CD14-positive monocyte (primary cell): Measurements from ENCODE around the gene KLHL40. TPM values are rescaled to one million over a fixed set of nuclear protein-coding genes. Genes with fewer than 3 reads are reported as not detected.

Experiments
- DNase-seq, 3 donors: peaks; one replicate each; pipeline ENCODE4 v3.0.0-alpha.2; 2011 to 2022
- H2AFZ ChIP-seq: 2 replicates; pipeline ENCODE4 v1.6.0; 2012; ENCODE audit warnings: mild to moderate bottlenecking, low read depth, low read length, inconsistent platforms; ENCODE audit not compliant: insufficient read depth, poor library complexity, severe bottlenecking
- H3K27ac ChIP-seq, 2 donors: 1 replicate in 1 of 2; 2 replicates in 1 of 2; pipeline ENCODE4 v1.5.1; 2012 to 2013; ENCODE audit warnings: low read length in 2 of 2, control low read depth in 1 of 2, inconsistent platforms in 1 of 2, low read depth in 1 of 2, mild to moderate bottlenecking in 1 of 2
- H3K27me3 ChIP-seq, 2 donors: one replicate each; pipeline versions ENCODE4 v1.6.0 to v1.6.1; 2011 to 2013; ENCODE audit warnings: low read length in 2 of 2; ENCODE audit not compliant: control insufficient read depth in 2 of 2, insufficient read depth in 2 of 2
- H3K36me3 ChIP-seq, 2 donors: replicated peaks in 1 of 2; 1 replicate in 1 of 2; 2 replicates in 1 of 2; pipeline versions ENCODE4 v1.5.1 to v1.6.1; 2012 to 2013; ENCODE audit warnings: low read length in 2 of 2, control low read depth in 1 of 2, inconsistent platforms in 1 of 2, mild to moderate bottlenecking in 1 of 2; ENCODE audit not compliant: insufficient read depth in 2 of 2, control insufficient read depth in 1 of 2
- H3K4me1 ChIP-seq, 2 donors: 1 replicate in 1 of 2; 2 replicates in 1 of 2; pipeline versions ENCODE4 v1.5.1 to v1.6.1; 2012 to 2013; ENCODE audit warnings: low read length in 2 of 2, control low read depth in 1 of 2, inconsistent platforms in 1 of 2, mild to moderate bottlenecking in 1 of 2, moderate library complexity in 1 of 2; ENCODE audit not compliant: insufficient read depth in 2 of 2, control insufficient read depth in 1 of 2
- H3K4me2 ChIP-seq: replicated peaks from 2 replicates; pipeline ENCODE3; 2012; ENCODE audit warnings: low read length, moderate library complexity, mild to moderate bottlenecking; ENCODE audit not compliant: poor library complexity, severe bottlenecking; ENCODE audit errors: extremely low read depth
- H3K4me3 ChIP-seq, 3 experiments: fragments of 200-600 bp in 1 of 3; sonication (generic) in 1 of 3; replicated peaks in 1 of 3; 1 replicate in 2 of 3; 2 replicates in 1 of 3; pipeline ENCODE4 v1.5.1; 2011 to 2013; ENCODE audit warnings: low read length in 3 of 3, mild to moderate bottlenecking in 3 of 3, control low read depth in 2 of 3, low read depth in 2 of 3, inconsistent platforms in 1 of 3, moderate library complexity in 1 of 3
- H3K79me2 ChIP-seq: 2 replicates; pipeline ENCODE4 v1.6.0; 2012; ENCODE audit warnings: mild to moderate bottlenecking, control low read depth, inconsistent platforms, low read length, moderate library complexity; ENCODE audit not compliant: insufficient read depth
- H3K9ac ChIP-seq: 2 replicates; pipeline ENCODE4 v1.6.0; 2017; ENCODE audit warnings: low read length, mild to moderate bottlenecking; ENCODE audit not compliant: insufficient read depth, poor library complexity, severe bottlenecking
- H3K9me3 ChIP-seq, 2 donors: replicated peaks in 1 of 2; 1 replicate in 1 of 2; 2 replicates in 1 of 2; pipeline versions ENCODE4 v1.5.1 to v1.6.1; 2012 to 2013; ENCODE audit warnings: low read length in 2 of 2, control low read depth in 1 of 2; ENCODE audit not compliant: control insufficient read depth in 1 of 2, insufficient read depth in 1 of 2
- H4K20me1 ChIP-seq: 2 replicates; pipeline ENCODE4 v1.6.0; 2012; ENCODE audit warnings: mild to moderate bottlenecking, low read length, control low read depth, moderate library complexity; ENCODE audit not compliant: insufficient read depth
- H3K27ac Mint-ChIP-seq, 7 donors: one replicate each; pipeline ENCODE4 v1.8.0; 2020; ENCODE audit warnings: mild to moderate bottlenecking in 7 of 7, mixed read lengths in 7 of 7, moderate library complexity in 6 of 7, inconsistent platforms in 2 of 7
- H3K27me3 Mint-ChIP-seq, 3 donors: one replicate each; pipeline ENCODE4 v1.8.0; 2021 to 2022; ENCODE audit warnings: low read depth in 3 of 3, mild to moderate bottlenecking in 3 of 3, mixed read lengths in 3 of 3, moderate library complexity in 3 of 3, inconsistent platforms in 1 of 3
- H3K36me3 Mint-ChIP-seq, 2 donors: one replicate each; pipeline ENCODE4 v1.8.0; 2020; ENCODE audit warnings: mixed read lengths in 2 of 2, inconsistent platforms in 1 of 2, mild to moderate bottlenecking in 1 of 2
- H3K4me1 Mint-ChIP-seq: one replicate; pipeline ENCODE4 v1.8.0; 2020; ENCODE audit warnings: mild to moderate bottlenecking, mixed read lengths
- H3K4me3 Mint-ChIP-seq, 2 donors: one replicate each; pipeline ENCODE4 v1.8.0; 2020; ENCODE audit warnings: mild to moderate bottlenecking in 2 of 2, mixed read lengths in 2 of 2, moderate library complexity in 1 of 2
- H3K9me3 Mint-ChIP-seq, 7 donors: one replicate each; pipeline ENCODE4 v1.8.0; 2020 to 2022; ENCODE audit warnings: mixed read lengths in 7 of 7, mild to moderate bottlenecking in 6 of 7, moderate library complexity in 6 of 7, inconsistent platforms in 2 of 7
- CTCF ChIP-seq: fragments of 200-600 bp; IDR thresholded peaks from one replicate; pipeline ENCODE4 v1.8.0; 2022; ENCODE audit warnings: antibody characterized with exemption, mild to moderate bottlenecking
- WGBS: methylation state at CpG from one replicate; pipeline ENCODE4 v1.1.5; 2013; ENCODE audit warnings: missing lambda C conversion rate; ENCODE audit not compliant: insufficient coverage; 5-methylcytosine and 5-hydroxymethylcytosine counted together
- intact Hi-C, 2 donors: fragments of 100-400 bp; cut with micrococcal nuclease; formaldehyde crosslinking; loops; one replicate each; pipeline versions ENCODE4 v1.15.0 to v1.15.1; 2023
- polyA plus RNA-seq, 3 donors: library from polyadenylated mRNA; depleted of rRNA in 1 of 3; unstranded in 2 of 3; stranded (reverse) in 1 of 3; fragments of 300-500 nt in 2 of 3; fragments of >200 nt in 1 of 3; fragmentation: Illumina TruSeq in 2 of 3; gene quantifications; 1 replicate in 2 of 3; 2 replicates in 1 of 3; pipeline ENCODE4 v1.2.3, GENCODE V29; 2012 to 2021

Gene KLHL40
- polyA plus RNA-seq, 3 donors: not detected

GRCh38 chr3:42700366-42701288 lies 15.3 kb downstream of the KLHL40 start:
- Histone ChIP-seq H3K4me2 (no peak overlapping the region), H3K9me3 (no peaks in the 10 kb centered on the region), H3K4me3 (no peak overlapping the region), H2AFZ (no peak overlapping the region), H3K79me2 (no peaks in the 10 kb centered on the region), H3K27ac (no peak overlapping the region), H3K36me3 (no peaks in the 10 kb centered on the region), H3K4me1 (no peaks in the 10 kb centered on the region), H3K9ac (no peak overlapping the region), H4K20me1 (no peaks in the 10 kb centered on the region), H3K27me3 (no peaks in the 10 kb centered on the region)
- H3K4me1 Mint-ChIP-seq: peaks cover 3% of the 10 kb centered on the region
- H3K27me3 Mint-ChIP-seq: peaks cover 6 to 15% (median 10%) of the 10 kb centered on the region in 3 donors
- H3K27ac Mint-ChIP-seq: no peak overlapping the region
- no peaks in the 10 kb centered on the region for H3K36me3 Mint-ChIP-seq
- TF ChIP-seq CTCF: no peak
- 83% methylated on average over 13 of the region's 15 CpGs for WGBS
- DNase-seq: no peak
- intact Hi-C loops: no loop called here
- H3K9me3 Mint-ChIP-seq: no peaks in the 10 kb centered on the region
- H3K4me3 Mint-ChIP-seq: no peak overlapping the region

- Mint-ChIP-seq H3K27ac (no peak overlapping the region), H3K27me3 (peaks cover 6 to 15% (median 14%) of the 10 kb centered on the region in 3 donors)
These were observed 16.2 kb downstream of the KLHL40 start for GRCh38 chr3:42701371-42702065.

More at GRCh38 chr3:42701371-42702065, 16.2 kb downstream of the KLHL40 start:
- no peak overlapping the region for H3K4me3 ChIP-seq
- Mint-ChIP-seq H3K4me3 (no peak overlapping the region), H3K4me1 (peaks cover 3% of the 10 kb centered on the region), H3K36me3 (no peaks in the 10 kb centered on the region), H3K9me3 (no peaks in the 10 kb centered on the region)
- H4K20me1 ChIP-seq: no peaks in the 10 kb centered on the region
- no peaks in the 10 kb centered on the region for H3K79me2 ChIP-seq
- H3K27ac ChIP-seq: no peak overlapping the region
- H3K9me3 ChIP-seq: no peaks in the 10 kb centered on the region
- peak; percentile 21 to 41 (median 36) for DNase-seq
- no peak for TF ChIP-seq CTCF
- intact Hi-C loops: no loop called here
- H3K9ac ChIP-seq: no peak overlapping the region
- H3K4me2 ChIP-seq: no peak overlapping the region
- H2AFZ ChIP-seq: no peak overlapping the region
- no peaks in the 10 kb centered on the region for H3K27me3 ChIP-seq
- WGBS: 31% methylated on average over 13 of the region's 15 CpGs
- no peaks in the 10 kb centered on the region for H3K36me3 ChIP-seq
- H3K4me1 ChIP-seq: no peaks in the 10 kb centered on the region
